Loucy (cell line): ENCODE measurements around the gene KRT33A.

Experiments
- EZH2phosphoT487 ChIP-seq: fragments of 200-600 bp; IDR thresholded peaks from 2 replicates; pipeline ENCODE4 v1.6.1; 2018; ENCODE audit warnings: antibody characterized with exemption, mild to moderate bottlenecking, moderate library complexity, borderline replicate concordance
- TF ChIP-seq, protein P1 (sequence below): fragments of 200-600 bp; sonication (generic); conservative IDR thresholded peaks from 2 replicates; pipeline ENCODE4 v1.5.1; 2014; ENCODE audit warnings: mild to moderate bottlenecking, antibody characterized with exemption, low read length

DNA sequence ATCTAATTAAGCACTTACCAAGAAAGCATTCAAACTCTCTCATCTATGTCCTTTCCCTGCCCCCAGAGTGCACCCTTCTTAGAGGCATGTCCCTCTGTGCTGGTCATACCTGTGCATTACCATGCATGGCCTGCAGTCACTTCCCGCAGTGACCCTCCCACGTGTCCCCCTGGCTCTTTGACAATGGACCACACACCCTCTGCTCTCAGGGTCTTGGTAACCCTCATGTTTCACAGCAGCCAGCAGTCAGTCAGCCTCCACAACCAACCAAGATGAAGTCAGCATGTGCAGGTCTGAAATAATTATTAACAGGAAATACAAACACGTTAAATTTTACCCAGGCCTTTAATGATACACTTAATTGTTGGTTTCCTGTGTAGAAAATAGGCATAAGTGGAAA lies 10.1 kb downstream of the KRT33A start:
- TF ChIP-seq, protein P1, sequence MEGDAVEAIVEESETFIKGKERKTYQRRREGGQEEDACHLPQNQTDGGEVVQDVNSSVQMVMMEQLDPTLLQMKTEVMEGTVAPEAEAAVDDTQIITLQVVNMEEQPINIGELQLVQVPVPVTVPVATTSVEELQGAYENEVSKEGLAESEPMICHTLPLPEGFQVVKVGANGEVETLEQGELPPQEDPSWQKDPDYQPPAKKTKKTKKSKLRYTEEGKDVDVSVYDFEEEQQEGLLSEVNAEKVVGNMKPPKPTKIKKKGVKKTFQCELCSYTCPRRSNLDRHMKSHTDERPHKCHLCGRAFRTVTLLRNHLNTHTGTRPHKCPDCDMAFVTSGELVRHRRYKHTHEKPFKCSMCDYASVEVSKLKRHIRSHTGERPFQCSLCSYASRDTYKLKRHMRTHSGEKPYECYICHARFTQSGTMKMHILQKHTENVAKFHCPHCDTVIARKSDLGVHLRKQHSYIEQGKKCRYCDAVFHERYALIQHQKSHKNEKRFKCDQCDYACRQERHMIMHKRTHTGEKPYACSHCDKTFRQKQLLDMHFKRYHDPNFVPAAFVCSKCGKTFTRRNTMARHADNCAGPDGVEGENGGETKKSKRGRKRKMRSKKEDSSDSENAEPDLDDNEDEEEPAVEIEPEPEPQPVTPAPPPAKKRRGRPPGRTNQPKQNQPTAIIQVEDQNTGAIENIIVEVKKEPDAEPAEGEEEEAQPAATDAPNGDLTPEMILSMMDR, result no peak
- TF ChIP-seq EZH2phosphoT487, result no peak
